Ovary (tissue), 9 donors: ENCODE measurements around the gene CYP46A1. TPM values are rescaled to one million over a fixed set of nuclear protein-coding genes. Genes with fewer than 3 reads are reported as not detected.

Experiments
- DNase-seq, 5 donors: peaks; one replicate each; pipeline ENCODE4 v3.0.0-alpha.2; 2019 to 2020
- H3K27ac ChIP-seq, 2 donors: fragments of 200-600 bp; one replicate each; pipeline versions ENCODE4 v1.5.1 to v1.8.0; 2019 to 2022
- H3K27me3 ChIP-seq: fragments of 200-600 bp; one replicate; pipeline ENCODE4 v1.8.0; 2022
- H3K36me3 ChIP-seq: fragments of 200-600 bp; sonication (generic); one replicate; pipeline ENCODE4 v1.5.1; 2019
- H3K4me1 ChIP-seq: one replicate; pipeline ENCODE4 v1.8.1; 2013; ENCODE audit warnings: mild to moderate bottlenecking, moderate library complexity; ENCODE audit not compliant: insufficient read depth
- H3K4me3 ChIP-seq: fragments of 200-600 bp; sonication (generic); one replicate; pipeline ENCODE4 v1.5.1; 2017
- H3K9me3 ChIP-seq, 2 donors: fragments of 200-600 bp in 1 of 2; sonication (generic) in 1 of 2; one replicate each; pipeline versions ENCODE4 v1.5.1 to v1.8.1; 2013 to 2019; ENCODE audit warnings: mild to moderate bottlenecking in 1 of 2, moderate library complexity in 1 of 2
- CTCF ChIP-seq, 3 donors: fragments of 450-650 bp in 2 of 3; fragments of 200-600 bp in 1 of 3; IDR thresholded peaks; one replicate each; pipeline versions ENCODE4 v1.5.1 to v1.8.0; 2016 to 2022; ENCODE audit warnings: antibody characterized with exemption in 3 of 3, mild to moderate bottlenecking in 1 of 3
- EP300 ChIP-seq: sonication (generic); formaldehyde crosslinking; IDR thresholded peaks from one replicate; pipeline ENCODE4 v1.6.1; 2017; ENCODE audit warnings: antibody characterized with exemption
- POLR2A ChIP-seq: fragments of 450-650 bp; IDR thresholded peaks from one replicate; pipeline ENCODE4 v1.6.1; 2017; ENCODE audit warnings: antibody characterized with exemption, mild to moderate bottlenecking, moderate library complexity
- WGBS, 3 donors: extraction: QIAGEN DNeasy Blood & Tissue Kit in 1 of 3; methylation state at CpG; one replicate each; pipeline versions ENCODE4 v1.1.5 to v1.1.7; 2013 to 2017; 5-methylcytosine and 5-hydroxymethylcytosine counted together
- intact Hi-C, 4 donors: fragments of 100-400 bp; cut with DNase I; formaldehyde crosslinking; loops; one replicate each; pipeline versions ENCODE4 v1.11.0 to v1.15.1; 2022 to 2023
- polyA plus RNA-seq, 2 donors: library from polyadenylated mRNA; stranded (reverse); fragments of 200-250 nt in 1 of 2; fragments of 350-450 nt in 1 of 2; fragmentation: Illumina TruSeq in 1 of 2; extraction: RNeasy Lipid Tissue Mini Kit (QIAGEN cat#74804) in 1 of 2; gene quantifications; one replicate each; pipeline ENCODE4 v1.2.3, GENCODE V29; 2013 to 2014
- total RNA-seq, 7 donors: library from RNA; depleted of rRNA in 2 of 7; stranded (reverse); fragments of >200 nt in 2 of 7; fragmentation: NEBNext Ultra II Directional in 3 of 7; extraction: Animal tissue kit (Norgen Biotek cat#: 25700) in 3 of 7; gene quantifications; one replicate each; pipeline versions ENCODE4 v1.1.0 to v1.2.4, GENCODE V29; 2016 to 2023
- donor health status: DM: no; HTN: no; CAD: no; lungs with moderate emphysema.
- donor health status: DM: no; HTN: no; CAD: no.
- donor health status: Bipolar disorder and iron deficiency.
- donor health status: DM: yes; HTN: yes; CAD: no.
- donor health status: DM: no; HTN: no; CAD: no.
- donor health status: DM: yes; HTN: yes; CAD: no.

The CYP46A1 gene
- total and polyA plus RNA-seq, 9 donors: 0.48 to 4.9 (median 1.7) TPM

- H3K4me1 ChIP-seq: peaks cover 20% of the 10 kb centered on the region
- intact Hi-C loops: no loop called here
- no peaks in the 10 kb centered on the region for H3K36me3 ChIP-seq
- H3K9me3 ChIP-seq: no peaks in the 10 kb centered on the region
- H3K27ac ChIP-seq: no peak overlapping the region
- no peaks in the 10 kb centered on the region for H3K27me3 ChIP-seq
- 88 to 93% (median 90%) methylated on average over 19 to 22 of the region's 22 CpGs for WGBS, 3 donors
- no peak for TF ChIP-seq POLR2A
- no peak for TF ChIP-seq EP300
- no peak for TF ChIP-seq CTCF (IDR thresholded peaks at IDR 0.05)
- H3K4me3 ChIP-seq: no peak overlapping the region
- DNase-seq: no peak
Observed at GRCh38 chr14:99747582-99748330, 63.7 kb downstream of the CYP46A1 start.

- Histone ChIP-seq H3K36me3 (no peaks in the 10 kb centered on the region), H3K27ac (no peak overlapping the region), H3K4me1 (peaks cover 20% of the 10 kb centered on the region), H3K4me3 (no peak overlapping the region), H3K27me3 (no peaks in the 10 kb centered on the region), H3K9me3 (no peaks in the 10 kb centered on the region)
- intact Hi-C loops: no loop called here
- no peak for DNase-seq
- no peak for TF ChIP-seq POLR2A
- no peak for TF ChIP-seq EP300
- no peak for TF ChIP-seq CTCF (IDR thresholded peaks at IDR 0.05)
- 73 to 86% (median 79%) methylated on average over 9 of the region's 9 CpGs for WGBS, 3 donors
Observed at GRCh38 chr14:99748529-99748928, 64.4 kb downstream of the CYP46A1 start.

- intact Hi-C loops: no loop called here
- H3K4me1 ChIP-seq: peaks cover 20% of the 10 kb centered on the region
- no peak overlapping the region for H3K27ac ChIP-seq
Observed at GRCh38 chr14:99749142-99749541, 65.0 kb downstream of the CYP46A1 start.

More at GRCh38 chr14:99749142-99749541, 65.0 kb downstream of the CYP46A1 start:
- no peak for DNase-seq
- TF ChIP-seq EP300: no peak
- TF ChIP-seq POLR2A: no peak
- TF ChIP-seq CTCF (IDR thresholded peaks at IDR 0.05): no peak
- Histone ChIP-seq H3K9me3 (no peaks in the 10 kb centered on the region), H3K36me3 (no peaks in the 10 kb centered on the region), H3K4me3 (no peak overlapping the region), H3K27me3 (no peaks in the 10 kb centered on the region)
- whole genome bisulfite sequencing, 3 donors: 78 to 85% (median 85%) methylated on average over 13 of the region's 13 CpGs
